ENCODE results near the gene TBC1D5.
A peak's percentile ranks its signal among the peaks of the same experiment; 100 is the strongest.

TBC1D5 gene

DNA sequence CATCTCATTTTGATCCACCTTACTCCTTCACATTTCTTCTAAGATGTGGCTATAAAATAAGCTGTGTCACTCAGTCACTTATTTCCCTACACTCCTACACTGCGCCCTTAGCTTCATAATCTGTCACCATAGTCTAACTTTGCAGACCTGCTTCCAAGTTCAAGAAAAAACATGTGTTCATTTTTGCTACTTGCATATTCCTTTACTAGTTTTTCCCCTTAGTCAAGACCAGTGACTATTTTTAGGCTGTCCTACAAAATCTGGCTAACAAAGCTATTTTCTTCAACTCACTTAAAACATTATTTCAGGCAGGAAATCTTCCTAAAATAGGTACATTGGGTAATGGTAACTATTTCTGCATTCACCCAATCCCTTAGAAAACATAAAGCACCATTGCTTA is 272.5 kb downstream of the TBC1D5 start:
- DNase-seq (ENCODE audit: low read depth) = no peak

DNA sequence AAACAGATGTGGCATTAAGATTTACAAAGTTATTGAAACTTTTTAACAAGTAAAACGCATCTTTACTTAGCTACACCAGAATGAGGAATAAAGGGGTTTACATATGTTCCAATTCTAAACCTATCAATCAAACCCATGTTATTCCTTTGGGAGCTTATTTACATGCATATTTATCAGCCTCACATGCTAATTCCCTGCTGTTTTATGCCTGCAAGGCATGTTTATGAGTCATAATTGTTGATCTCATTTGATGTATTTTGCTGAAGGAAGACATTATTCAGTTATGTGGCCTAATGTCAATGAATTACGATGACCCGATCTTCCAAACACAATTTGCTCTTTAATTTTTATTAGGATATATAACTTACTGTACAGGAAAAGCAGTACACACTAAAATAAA is 272.9 kb downstream of the TBC1D5 start:
- DNase-seq (ENCODE audit: low read depth) = no peak

DNA sequence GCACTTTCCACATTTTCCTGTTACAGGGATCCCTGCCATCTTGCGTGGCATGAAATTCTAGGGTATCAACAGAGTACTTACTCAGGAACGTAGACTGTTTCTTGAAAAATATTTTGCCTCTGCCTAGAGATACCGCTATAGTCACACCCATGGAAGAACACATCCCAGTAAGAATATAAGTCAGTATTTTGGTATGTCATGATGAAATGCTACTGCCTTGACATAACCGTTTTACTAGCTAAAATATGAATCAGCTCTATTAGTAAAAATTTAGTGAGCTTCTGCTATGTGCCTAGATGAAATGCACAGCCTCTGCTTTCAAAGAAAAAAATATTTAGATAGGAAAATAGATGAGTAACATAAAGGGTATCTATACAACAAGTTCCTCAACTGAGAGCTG is 276.4 kb downstream of the TBC1D5 start:
- no peak for DNase-seq (ENCODE audit: low read depth)

DNA sequence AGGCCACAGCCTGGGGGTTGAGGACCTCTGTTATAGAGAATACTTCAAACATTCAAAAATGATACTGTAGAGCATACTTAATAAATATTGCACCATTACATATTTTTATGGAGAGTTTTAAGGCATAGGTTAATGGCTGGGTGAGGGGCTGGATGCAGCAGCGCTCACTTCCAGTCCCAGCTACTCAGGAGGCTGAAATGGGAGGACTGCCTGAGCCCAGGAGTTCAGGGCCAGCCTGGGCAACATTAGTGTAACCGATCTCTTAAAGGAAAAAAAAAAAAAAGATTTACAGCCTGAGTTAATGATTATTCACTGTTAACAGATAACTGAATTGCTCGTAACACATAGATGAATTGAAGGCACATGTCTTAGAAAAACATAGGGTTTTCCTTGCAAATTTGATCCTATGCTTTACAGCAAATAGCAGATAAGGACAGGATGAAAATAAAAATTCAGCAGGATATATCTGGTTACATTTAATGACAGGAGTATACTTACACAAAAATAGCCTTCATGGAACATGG is 282.9 kb downstream of the TBC1D5 start:
- no peak for DNase-seq (ENCODE audit: low read depth)

DNA sequence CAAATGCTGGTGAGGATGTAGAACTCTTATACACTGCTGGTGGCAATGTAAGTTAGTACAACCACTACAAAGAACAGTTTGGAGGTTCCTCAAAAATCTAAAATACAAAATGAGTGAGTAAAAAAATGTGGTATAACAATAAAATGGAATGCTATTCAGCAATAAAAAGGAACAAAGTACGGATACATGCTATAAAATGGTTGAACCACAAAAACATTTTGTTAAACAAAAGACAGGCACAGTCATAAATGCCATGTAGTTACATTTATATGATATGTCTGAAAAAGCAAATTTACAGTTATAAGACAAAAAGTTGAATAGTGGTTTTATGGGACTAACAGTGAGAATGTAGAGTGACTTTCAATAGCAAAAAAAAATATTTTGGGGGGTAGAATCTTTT is 285.8 kb downstream of the TBC1D5 start:
- no peak for DNase-seq (ENCODE audit: low read depth)

DNA sequence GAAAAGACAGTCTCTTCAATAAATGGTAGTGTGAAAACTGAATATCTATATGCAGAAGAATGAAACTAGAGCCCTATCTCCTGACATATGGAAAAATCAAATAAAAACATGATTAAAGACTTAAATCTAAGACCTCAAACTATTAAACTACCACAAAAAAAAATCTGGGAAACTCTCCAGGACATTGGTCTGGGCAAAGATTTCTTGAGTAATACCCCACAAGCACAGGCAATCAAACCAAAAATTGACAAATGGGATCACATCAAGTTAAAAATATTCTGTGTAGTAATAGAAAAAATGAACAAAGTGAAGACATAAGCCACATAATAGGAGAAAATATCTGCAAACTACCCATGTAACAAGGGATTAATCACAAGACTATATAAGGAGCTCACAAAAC is 286.4 kb downstream of the TBC1D5 start:
- DNase-seq (ENCODE audit: low read depth) = no peak

DNA sequence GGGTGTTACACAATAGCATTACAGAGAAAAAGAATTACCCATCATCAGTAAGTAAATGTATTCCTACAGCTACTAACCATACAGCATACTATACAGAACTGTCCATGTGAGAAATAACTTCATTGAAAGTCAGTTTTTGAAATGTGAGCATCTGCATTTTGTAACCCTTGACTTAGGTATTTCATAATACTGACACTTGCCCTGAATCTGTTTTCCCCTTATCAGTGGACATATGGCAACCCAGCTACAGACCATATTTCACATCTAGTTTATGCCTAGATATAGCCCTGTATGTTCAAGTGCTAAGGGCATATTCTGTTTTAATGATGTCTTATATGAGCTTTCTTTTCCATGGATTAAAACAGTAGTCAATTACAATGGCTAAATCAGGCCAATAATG is 297.6 kb downstream of the TBC1D5 start:
- no peak for DNase-seq (ENCODE audit: low read depth)

DNA sequence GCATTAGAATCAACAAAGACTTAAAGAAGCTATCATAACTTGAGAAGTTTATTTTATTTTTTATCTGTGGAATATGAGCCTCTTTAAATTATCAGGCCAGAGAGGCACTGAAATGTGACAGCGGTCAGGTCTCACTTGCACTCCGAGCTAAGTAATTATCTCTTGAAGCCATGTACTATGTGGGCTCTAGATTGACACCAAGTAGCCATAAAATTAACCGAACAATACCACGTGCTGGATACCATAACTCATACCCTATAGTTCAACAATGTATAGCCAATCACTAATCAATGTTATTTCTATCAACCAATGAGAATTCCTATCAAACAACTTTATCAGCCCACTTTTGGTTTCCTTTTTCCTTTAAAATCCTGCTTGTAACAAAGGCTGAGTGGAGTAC is 299.3 kb downstream of the TBC1D5 start:
- no peak for DNase-seq (ENCODE audit: low read depth)

DNA sequence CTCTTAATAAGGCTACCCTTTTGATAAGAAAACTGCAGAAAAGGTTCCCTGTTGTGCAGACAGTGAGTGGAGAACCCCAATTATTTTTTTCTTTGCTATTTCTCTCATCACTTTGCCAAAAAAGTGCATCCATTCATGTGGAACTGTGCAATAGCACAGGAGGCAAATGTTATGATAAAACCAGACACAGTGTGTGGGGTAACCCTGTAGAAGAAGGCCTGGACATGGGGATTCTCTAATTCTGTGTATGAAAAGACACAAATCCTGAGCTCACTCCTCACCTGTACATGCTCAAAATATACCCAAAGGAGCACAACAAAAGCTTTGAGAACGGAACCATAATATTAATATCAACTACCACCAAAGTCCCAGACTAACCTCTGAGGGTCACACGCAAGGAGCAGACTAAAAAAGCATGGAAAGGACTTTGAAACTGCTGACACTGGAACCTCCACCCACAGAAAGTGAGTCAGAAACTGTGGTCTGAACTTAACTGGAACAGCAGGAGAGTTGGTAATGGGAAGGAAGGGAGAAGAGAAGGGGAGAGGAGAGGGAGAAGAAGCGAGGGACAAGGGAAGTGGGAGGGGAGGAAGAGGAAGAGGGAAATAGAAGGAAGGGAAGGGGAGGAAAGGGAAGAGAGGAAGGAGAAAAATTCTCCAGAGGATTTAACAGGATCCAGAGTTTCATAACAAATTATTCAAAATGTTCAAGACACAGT is 299.9 kb downstream of the TBC1D5 start:
- DNase-seq (ENCODE audit: low read depth) = no peak

DNA sequence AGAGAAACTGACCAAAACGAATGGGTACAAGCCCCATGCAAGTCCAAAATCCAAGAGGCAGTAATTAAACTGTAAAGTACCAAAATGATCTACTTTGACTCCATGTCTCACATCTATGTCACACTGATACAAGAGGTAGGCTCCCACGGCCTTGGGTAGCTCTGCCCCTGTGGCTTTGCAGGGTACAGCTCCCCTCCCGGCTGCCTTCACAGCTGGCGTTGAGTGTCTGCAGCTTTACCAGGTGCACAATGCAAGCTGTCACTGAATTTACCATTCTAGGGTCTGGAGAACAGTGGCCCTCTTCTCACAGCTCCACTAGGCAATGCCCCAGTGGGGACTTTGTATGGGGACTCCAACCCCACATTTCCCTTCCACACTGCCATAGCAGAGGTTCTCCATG is 308.6 kb downstream of the TBC1D5 start:
- DNase-seq (ENCODE audit: low read depth) = no peak

DNA sequence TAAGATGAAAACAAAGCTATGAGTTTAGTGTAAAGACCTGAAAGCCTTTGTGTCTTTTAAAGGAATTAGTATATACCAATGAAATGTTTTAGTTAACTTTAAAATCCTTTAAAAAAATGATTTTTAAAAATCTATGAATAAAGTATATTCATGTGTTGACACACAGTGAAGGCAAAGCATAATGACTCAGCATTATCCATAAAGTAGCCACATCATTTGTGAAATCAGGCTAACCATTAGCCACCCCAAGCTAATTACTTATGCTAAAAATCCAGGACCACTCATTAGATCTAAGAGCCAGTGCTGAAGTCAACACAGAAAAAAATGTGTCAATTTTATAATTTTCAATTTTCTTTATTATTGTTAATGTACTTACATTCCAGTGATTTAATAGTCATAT is 310.2 kb downstream of the TBC1D5 start:
- no peak for DNase-seq (ENCODE audit: low read depth)

DNA sequence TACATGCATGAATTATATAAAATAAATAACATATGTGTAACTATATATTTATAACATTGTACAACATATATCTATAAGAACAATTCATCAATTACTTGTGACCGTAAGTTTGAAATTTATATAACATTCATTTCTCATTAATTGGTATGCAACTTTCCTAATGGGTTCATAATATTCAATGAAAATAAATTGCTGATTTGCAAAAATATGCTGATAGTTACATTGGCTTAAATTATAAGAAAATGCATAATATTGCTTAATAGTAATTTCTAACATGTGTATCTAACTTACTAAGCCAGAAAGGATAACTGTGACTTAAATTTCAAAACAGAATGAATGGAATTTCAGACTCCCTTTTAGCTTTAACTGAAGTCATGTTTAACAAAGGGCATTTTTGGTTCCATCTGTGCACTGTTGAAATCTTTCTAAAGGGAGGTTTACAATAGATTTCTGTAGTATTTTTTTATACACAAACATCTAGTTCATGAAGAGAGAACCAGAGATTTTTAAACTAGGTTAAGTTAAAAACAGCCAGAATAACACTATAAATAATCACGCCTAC is 310.9 kb downstream of the TBC1D5 start:
- no peak for DNase-seq (ENCODE audit: low read depth)

DNA sequence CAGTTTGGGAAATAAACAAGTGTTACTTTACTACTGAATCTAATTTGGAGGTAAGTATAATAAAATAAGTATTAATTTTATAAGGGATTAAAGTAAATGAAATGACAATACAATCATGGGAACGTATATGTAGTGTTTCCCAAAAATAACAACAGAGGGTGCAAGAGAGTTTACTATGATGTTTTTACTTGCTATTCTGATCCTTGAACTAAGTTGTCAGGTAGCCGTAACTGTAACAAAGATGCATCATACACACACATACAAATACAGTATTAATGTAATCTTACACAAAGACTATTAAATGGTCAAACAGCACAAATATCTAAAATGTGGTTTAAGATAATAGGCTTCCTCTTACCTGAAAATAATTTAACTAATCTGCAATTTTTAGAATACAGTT is 311.4 kb downstream of the TBC1D5 start:
- DNase-seq (ENCODE audit: low read depth) = no peak

DNA sequence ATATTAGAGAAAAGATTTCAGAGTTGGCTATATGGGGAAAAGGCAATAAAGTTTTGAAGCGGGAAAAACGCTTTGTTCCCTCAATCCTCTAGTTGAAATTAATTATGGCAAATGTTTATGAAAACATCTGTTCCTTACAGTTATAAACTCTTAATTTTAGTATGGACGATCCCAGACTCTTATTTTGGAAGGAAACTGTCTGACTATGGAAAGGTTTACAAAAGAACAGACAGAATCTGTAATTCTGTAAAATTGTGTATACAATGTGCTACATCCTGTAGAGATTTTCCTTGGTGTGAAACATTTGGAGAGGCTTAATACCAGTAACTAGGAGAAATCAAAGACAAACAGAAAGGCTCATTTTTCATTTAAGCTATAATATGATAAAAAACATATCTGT is 311.8 kb downstream of the TBC1D5 start:
- no peak for DNase-seq (ENCODE audit: low read depth)

DNA sequence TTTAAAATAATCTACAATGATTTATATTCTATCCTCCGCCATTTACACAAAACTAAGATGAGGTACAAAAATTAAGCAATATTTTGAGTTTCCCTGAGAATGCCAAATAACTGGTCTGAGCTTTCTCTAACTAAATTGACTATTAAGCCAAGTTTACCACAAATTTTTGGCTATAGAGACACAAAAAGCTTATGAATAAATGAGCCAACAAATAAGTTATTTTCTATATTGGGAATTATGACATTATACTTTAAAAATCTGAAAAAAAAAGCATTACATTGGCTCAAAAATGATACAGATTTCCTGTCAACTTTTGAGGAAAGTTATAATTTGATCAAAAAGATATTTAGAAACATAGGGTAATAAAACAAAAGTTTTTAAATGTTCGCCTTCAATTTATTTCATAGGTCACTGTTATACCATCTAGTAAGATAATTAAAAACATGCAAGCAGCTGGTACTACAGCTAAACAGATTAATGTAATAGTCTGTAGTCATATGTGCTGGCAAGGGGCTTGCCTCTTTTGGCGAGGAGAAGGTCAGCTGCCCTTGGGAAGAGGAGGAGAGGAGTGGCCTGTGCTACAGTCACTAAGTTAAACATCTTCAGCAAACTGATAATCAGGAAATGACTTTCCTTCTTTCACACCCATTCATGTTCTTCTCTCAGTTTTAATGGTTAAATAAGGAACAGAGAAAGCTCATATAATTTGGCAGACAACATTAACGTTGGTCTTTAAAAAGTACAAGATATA is 318.5 kb downstream of the TBC1D5 start:
- no peak for DNase-seq (ENCODE audit: low read depth)

DNA sequence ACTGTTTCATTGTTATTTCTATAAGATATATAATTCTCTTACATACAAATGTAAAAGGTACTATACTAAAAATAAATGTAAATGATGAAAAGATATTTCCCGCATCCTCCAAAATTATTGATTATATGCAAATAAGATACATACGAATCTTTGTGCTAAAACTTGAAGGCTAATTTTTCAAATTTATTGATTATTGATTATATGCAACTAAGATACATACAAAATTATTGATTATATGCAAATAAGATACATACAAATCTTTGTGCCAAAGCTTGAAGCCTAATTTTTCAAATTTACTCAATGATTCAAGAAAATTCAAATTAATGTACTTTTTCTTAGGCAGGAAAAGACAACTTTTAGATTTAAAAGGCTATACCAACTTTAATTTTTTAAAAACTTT is 319.8 kb downstream of the TBC1D5 start:
- no peak for DNase-seq (ENCODE audit: low read depth)

DNA sequence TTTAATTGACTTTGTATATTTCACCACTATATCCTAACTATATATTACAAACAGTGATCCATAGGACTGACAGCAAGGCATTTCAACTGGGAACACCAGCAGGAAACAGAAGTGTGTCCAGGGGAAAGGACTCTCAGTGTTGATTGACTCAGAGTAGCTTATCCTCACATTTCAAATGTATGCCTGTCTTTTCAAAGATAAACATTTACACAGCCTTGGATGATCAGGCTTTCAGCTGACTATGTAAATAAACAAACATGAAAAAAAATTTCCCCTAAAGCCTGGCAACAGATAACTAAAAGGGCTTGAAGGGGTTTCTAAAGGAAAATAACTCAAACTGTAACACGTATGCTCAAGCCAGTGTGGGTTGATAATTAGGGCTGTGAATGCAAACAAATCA is 321.8 kb downstream of the TBC1D5 start:
- no peak for DNase-seq (ENCODE audit: low read depth)

DNA sequence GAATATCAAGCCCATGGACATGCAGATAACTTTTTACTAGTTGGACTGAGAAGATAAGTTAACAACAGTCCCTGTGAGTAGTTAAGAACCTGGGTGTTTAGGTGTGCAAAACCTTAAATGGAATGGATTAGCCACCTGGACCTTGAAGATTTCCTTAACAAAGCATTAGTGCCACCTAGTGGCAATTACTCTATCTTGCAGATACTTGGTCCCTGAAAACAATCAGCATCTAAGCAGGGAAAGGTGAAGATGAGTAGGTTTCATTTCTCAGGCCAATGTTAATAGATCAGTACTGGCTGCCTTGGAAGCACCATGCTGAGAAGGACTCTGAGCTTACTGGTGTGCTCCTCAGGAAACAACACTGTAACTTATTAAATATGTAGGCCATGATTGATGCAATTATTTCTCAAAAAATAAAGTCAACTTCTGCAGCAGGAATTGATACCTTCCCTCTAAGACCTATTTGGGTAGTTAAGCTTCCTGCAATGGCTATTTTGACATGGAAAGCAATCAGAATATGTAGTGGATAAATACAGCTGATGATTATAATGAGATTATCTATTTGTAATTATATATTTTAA is 329.4 kb downstream of the TBC1D5 start:
- DNase-seq (ENCODE audit: low read depth) = peak; percentile 4

DNA sequence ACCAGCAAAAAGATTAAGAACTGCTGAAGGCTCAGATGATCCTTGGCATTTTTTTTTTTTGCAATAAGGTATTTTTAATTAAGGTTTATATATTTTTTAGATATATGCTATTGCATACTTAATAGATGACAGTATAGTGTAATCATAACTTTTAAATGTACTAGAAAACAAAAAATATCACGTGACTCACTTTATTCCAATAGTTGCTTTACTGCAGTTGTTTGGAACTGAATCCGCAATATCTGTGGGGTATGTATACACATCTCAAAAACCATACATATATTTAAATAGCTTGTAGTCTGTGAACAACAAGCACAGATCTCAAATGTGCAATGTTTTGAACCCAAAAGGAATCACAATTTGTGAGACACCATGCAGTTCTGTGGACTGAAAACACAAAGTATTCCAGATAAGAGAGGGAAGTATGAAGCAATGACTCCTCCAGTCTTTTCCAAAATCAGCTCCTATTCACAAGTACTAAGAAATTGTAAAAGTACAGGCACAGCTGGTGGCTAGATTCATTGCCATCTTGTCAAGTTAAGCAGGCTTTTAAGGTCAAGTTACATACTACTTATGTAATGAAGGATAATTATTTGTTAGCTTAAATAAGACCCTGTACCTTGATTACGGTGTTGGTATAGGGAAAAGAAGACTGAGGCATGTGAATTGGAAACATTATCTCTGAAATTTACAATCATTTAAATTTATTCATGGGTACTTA is 331.1 kb downstream of the TBC1D5 start:
- no peak for DNase-seq (ENCODE audit: low read depth)

DNA sequence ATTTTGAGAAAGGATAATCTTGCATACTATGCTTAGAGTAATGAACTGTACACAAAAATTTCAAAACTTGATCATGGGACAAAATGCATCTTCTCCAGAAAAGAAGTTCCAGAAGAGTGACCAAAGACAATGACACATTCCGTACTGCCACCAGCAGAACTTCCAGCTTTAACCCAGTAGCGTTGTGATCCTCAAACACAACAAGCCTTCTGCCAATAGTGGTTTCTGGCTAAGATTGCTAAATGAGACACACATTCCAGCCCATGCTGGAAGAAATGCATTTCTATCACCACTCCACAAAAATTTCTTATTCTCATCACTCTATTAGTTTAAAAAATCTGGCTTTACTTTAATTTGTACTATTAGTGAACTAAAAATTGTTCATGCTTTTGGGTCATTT is 334.9 kb downstream of the TBC1D5 start:
- DNase-seq (ENCODE audit: low read depth) = no peak

DNA sequence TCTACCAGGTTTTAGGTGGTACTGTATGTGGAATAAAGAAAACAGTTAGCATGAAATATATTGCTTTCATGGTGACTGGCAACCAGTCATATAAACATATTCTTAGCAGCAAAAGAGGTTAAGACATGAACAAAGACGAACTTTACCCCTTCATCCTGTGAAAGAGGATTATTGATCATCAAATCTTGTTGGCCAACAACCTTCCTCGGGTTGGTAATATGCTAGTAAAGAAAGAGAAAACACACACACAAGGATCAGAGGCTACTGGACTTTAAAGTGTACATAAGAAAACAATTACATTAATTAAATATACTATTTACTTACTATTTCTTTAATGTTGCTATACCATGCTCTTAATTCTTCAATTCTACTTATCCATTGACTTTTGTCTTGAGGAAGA is 337.9 kb downstream of the TBC1D5 start:
- DNase-seq (ENCODE audit: low read depth) = no peak

DNA sequence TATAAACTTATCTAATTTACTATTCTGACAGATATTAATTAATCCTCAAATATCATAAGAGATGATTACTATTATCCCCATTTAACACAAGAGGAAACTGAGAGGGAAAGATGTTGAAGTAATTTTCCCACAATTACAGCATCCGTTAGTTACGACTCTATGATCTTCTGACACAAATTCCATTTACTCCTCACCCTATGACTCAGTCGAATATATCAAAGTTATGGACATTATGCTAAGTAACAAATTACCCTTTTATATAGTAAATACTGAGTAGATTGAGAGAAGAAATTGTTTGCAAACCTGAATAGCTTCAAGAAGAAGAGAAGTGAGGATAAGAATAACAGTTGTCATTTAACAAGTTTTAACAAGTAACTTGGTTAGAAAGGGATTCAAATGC is 340.0 kb downstream of the TBC1D5 start:
- no peak for DNase-seq (ENCODE audit: low read depth)
